HUDEP-2 (cell line): ENCODE data around the gene ANXA11.

Experiments used
- DNase-seq, 76 experiments: peaks; one replicate each; lab custom pipeline; 2025; ENCODE audit not compliant: unreplicated experiment in 76 of 76; lab: John Stamatoyannopoulos, UW

Gene ANXA11

DNA sequence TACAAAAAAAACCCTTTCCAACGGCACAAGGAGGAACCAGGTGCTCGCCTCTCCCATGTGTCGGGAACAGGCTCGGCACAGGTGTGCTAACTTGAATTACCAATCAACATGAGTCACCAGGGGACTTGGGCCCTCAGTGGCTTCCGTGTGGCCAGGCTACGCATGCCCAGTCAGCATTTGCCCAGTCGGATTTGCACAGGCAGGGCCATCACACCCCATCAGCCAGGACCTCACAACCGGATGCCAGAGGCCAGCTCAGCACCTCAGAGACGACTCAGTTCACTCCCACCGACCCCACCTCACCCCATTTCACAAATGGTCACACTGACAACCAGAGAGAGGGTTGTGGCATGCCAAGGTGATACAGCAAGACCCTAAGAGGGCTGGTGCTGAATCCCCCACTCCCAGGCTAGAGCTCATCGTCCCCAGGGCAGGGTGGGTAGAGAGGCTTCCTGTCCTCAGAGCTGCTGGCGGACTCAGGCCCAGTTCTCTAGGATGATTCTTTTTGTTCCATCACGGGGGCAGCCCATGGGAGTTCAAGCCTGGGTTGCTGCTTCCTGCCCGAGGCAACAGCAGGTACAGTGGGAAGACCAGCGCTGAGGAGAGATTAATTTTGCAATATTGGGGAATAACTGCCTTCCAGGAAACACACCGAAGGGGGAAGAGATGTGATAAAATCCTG lies 13.6 kb downstream of the ANXA11 start:
- no peak for DNase-seq

DNA sequence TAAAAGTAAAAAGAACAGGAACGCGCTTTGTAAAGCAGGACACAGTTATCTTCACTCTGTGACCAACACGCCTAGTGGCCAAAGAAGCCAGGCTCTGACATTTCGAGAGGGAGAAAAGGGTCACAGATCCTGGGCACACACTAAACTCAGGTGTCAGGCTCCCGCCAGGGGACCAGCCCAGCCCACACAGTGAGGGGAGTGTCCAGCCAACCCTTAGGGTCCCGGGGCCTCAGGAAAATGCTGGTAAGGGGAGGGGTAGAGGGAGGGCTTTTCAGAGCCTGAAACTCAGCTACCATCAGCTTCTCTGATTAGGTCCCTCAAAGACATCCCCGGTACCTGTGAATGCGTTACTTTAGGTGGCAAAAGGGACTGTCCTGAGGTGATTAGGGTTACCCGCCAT lies 16.6 kb downstream of the ANXA11 start:
- DNase-seq: no peak

DNA sequence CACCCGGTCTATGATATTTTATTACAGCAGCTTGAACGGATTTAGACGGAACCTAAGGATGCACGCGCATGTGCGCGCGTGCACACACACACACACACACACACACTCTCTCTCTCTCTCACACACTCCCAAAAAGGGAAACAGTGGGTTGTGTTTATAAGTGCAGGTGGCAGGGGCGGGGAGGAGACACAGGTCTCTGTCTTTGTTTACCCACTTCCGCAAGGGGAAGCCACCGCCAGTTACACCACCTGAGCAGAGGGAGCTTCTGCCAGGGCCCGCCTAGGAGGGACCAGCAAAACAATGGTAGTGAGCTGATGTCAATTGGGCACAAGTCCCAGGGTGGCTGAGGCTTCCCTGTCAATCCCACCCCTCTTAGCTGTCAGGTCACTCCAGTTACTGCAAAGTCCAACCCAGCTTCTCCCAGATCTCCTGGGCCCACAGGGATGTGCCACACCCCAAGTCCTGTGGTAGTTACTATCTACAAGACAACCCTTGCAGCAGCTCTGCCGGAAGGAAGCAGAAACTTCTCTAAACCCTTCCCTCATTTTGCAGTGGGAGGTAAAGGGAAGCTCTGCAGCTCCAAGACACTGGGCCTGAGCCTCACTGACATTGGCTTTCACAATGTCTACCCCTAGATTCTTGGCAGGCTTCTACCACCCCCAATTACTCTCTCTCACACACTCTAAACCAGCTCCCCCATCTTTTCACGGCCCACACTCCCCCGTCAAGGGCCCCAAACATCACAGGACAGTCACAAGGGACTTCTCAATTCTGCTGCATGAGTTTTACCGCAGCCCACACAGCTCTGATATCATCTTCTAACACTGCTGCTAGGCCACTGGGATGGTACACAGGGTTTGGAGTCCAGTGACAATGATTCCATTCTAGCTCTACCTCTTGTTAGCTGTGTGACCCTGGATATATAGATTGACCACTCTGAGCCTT lies 17.6 kb downstream of the ANXA11 start:
- DNase-seq: peak in 50 of 76 experiments; percentile 14 to 85 (median 46)

DNA sequence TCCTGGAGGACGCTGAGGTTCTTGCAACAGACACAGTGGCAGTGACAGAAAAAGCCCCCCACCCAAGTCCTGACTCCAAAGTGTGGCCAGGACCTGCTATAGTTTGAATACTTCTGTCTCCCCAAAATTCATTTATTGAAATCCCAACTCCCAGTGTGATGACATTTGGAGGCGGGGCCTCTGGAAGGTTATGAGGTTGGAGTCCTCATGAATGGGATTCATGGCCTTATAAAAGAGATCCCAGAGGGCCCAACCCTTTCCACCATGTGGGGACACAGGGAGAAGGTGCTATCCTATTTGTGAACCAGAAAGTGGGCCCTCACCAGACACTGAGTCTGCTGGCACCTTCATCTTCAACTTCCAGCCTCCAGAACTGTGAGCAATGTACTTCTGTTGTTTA lies 18.3 kb downstream of the ANXA11 start:
- DNase-seq: no peak

DNA sequence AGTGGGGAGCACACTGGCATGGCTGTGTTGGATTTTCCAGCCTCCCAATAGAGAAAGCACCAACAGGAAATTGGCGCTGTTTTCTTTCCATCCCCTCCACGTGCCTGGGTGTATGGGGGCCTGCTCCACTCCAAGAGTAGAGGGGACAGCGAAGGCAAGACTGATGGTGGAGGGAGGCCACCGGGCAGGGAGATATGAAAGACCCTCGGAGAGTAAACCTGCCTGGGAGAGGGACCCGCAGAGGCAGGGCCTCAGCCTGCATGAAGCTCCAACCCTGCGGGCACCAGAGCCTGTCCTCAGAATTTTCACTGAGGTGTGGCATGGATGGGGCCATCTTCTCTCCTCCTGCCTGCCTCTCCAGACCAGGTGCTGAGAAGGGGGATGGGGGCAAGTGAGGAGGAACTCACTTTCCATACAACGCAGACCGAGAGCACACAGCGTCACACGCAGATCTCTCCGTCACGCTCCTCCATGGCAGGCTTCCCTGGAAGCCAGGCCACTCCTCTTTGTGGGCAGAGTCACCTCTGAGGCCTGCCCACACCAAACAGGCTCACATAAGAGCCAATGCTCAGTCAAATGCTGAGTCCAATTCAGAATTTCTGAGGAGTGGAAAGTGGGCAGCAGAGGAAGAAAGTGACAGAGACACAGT lies 18.8 kb downstream of the ANXA11 start:
- DNase-seq: no peak

DNA sequence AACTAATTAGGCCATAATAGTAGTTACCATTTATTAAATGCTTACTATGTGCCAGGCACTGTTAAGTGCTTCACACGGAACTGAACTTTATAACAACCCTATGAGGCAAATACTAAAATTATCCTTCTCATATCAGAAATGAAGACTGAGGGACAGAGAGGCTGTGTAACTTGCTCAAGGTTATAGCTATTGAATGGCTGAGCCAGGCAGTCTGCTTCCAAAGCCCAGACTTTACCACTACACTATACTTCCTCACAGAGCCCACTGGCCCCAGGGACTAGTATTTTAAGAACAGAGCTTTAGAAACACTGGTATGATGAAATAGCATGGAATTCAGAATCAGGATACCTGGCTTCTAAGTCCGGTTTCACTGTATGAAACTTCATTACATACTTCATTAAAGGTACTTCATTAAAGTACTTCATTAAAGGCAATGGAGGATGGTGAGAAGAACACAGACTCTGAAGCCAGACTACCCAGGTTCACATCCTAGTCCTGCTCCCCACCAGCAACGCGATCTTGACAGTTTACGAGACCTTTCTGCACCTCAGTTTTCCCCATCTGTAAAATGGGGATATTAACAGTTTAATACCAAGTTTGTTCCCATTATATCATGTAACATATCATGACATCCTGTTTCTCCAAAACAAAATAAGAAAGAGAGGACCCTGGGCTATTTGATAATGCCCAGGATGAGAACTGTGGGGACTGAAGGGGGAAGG lies 19.6 kb downstream of the ANXA11 start:
- no peak for DNase-seq

DNA sequence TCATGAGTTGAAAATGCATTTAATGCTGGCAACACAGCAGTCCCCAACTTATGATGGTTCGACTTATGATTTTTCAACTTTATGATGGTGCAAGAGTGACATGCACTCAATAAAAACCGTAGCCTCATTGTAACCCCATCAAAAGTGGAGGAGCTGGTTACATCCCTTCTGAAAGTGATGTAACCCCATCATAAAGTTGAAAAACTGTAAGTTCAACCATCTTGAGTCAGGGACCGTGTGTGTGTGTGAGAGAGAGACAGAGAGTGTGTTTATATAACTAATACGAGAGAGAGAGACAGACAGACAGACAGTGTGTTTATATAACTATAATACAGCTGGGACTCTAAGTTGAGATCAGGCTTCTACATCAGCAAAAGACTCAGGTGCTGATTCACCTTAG lies 21.0 kb downstream of the ANXA11 start:
- DNase-seq: no peak

DNA sequence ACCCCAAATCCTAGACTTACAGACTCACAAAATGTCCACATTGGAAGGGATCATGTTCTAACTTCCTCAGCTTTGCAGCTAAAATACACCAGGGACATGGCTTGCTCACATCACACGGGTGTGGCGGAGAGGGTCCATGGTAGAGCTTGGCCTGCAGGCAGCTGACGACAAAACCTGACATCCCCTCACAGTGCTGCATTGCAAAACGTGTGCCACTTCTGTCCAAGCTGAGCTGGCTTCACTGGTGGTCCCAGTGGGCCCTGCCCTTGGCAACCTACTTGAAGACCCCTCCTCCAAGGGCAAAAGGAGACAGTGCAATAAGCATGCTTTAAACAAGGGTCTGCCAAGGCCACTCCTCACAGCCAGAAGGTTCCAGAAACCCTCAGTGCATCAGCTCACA lies 21.9 kb downstream of the ANXA11 start:
- no peak for DNase-seq

DNA sequence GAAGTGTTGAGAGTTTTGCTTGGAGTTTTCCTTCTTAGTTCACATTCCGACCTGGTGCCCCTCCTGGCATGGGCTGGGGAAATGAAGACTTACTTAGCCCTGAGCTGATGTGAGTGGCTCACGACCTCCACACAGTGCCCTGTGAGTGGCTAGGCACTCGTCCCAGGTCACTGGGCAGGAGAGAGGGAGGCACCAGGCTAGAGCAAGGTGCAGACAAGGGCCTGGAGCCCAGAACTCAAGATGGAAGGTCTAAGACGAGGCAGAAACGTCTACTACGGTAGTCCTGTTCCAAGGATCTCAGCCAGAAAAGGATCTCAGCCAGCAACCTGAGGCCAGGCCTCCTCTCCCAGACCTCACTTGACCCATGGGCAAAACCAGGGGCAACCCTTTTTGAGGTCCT lies 22.4 kb downstream of the ANXA11 start:
- DNase-seq: no peak

DNA sequence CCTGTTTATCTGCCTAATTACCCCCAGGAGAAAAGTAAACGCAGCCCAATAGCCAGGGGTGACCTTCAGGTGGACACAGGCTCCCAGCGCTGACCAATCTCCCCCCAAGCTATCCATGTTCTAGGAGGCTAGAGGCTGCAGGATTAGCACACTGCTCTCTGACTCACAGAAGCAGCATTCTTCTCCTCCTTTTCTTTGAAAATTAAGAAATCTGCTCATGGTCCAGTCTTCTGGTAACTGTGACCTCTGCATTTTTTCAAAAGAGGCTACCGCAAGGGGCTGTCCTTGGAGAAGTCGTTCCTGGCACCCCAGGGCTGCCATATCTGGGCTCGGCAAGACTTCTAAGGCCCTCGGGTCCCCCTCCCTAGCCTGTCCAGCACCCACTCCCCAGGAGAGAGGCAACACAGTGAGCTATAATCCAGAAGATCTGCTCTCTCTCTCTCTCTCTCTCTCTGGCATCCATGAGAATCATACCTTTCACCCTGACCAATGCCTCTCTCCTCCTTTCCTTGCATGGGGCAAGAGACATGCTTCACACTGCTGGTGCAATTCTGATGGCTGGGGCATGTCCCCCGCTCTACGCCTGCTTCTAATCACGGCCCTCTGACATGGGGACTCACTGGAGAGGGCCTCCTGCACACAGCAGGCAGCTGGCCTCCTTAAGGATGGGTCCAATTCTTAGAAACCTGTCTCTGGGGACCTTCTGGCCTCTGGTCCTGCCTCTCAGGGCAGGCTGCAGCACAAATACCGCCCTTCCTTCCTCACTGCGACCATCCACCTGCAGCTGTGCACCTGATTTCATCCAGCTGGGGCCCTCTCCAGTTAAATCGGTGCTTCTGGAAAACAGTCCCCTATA lies 27.3 kb downstream of the ANXA11 start:
- no peak for DNase-seq

DNA sequence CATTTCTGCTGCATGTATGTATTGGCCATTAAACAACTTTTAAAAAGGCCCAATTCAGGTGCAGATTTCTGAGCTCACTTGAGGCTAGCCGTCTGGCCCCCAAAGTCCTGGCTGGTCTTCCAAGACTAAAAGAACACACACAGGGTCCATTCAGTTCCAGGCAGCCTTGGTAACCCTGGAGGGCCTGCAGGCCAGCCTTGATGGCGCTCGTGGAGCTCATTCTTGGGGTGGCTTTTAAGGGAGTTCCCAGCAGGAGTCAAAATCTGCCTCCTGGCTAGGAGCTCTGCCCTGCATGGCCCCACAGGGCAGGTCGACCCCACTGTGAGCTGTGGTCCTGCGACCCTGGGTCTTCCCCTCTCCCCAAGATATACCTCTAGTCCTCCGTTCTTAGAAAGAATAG lies 28.8 kb downstream of the ANXA11 start:
- DNase-seq: no peak

DNA sequence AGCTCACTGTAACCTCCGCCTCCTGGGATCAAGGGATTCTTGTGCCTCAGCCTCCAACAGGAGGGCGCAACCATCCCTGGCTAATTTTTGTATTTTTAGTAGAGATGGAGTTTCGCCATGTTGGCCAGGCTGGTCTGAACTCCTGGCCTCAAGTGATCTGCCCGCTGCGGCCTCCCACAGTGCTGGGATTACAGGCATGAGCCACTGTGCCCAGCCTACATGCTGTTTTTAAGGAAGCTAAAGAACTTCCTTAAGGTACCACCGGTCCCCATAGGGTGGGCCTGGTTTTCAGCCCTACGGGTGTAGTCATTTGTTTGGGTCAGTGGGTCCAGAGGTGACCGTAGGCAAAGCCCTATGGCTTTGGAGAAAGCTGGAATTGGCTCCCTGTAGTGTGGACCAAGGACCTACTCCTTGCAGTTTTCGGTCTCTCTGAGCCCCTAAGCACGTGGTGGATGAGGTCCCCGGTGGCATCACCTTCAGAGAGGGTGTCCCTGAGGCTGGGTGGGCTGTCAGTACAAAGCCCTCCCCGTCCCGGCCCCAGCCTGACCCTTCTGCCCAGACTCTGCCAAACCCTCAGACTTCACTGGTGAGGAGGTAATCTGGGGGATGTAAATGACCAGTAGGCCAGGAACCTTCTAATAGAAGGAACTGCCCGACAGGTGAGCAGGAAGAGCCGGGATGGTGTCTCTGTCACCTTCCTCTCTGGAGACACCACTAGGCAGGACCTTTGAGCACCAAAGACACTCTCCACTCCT lies 30.5 kb downstream of the ANXA11 start:
- DNase-seq: no peak

DNA sequence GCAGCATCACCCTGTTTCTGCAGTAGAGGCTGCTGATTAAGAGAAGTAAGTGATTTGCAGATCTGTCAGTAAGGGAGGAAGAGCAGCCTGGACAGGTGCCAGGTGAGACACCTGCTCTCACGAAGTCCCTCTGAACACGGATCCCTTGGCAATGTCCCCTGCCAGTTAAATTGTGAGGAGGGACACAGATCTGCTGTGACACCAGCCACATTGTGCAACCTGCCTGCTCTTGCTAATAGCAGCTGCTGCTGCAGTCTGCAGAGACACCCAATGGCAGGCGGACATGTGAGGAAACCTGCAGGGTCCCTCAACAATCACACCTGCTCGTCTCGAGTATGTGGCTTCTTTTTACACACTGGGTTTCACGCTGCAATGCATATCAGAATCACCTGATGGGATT lies 31.9 kb downstream of the ANXA11 start:
- no peak for DNase-seq

DNA sequence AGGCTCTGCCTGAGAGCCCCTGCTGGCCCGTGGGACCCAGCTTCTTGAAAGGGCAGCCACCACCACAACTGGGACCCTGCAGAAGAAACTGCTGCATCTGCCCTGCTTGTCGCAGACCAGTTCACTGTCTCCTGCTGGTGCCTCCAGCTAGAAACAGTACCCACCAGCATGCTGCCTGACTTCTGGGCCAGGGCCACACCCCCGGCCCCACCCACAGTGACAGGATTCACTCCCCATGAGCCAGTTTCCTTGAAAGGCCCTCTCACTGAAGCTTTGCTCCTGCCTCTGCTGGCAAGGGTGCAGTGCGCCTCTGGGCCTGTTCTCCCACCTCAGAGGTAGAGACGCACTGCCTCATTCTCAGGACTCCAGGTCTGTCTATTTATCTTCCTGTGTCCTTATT lies 32.4 kb downstream of the ANXA11 start:
- DNase-seq: peak in 12 of 76 experiments; percentile 5 to 44 (median 16)

DNA sequence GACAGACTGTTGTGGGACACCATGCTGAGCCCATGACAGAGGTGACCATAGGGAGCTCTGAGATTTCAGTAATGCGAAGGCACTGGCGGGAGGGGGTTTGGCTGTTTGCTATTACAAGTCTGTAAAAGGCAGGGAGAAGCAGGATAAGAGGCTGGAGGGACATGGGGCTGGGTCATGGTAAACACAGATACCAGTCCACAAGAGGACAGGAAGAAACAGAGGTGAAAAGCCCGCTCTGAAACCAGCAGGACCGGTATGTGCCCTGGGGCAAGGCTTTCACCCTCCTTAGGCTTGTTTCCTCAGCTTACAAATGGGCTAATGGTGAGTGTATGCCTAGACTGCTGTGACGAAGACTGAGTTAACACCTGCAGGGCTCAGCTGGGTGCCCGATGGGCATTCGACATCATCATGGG lies 34.1 kb downstream of the ANXA11 start:
- no peak for DNase-seq

DNA sequence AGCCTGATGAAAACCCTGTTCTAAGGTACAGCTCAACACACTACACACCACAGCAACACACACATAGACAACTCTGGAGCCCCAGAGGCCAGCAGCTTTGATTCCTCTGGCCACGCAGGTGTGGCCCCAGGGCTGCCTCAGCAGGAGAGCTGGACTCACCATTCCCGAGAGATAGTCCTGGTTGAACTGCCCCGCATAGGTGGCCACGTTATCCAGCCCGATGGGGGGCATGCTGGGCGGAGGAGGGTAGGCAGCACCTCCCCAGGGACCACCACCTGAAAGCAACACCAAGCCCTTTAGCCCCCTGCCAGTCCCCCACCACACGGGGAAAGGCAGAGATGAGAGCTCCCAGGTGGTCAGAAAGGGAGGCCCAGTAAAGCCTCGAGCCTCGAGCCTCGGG lies 34.7 kb downstream of the ANXA11 start:
- DNase-seq: no peak

DNA sequence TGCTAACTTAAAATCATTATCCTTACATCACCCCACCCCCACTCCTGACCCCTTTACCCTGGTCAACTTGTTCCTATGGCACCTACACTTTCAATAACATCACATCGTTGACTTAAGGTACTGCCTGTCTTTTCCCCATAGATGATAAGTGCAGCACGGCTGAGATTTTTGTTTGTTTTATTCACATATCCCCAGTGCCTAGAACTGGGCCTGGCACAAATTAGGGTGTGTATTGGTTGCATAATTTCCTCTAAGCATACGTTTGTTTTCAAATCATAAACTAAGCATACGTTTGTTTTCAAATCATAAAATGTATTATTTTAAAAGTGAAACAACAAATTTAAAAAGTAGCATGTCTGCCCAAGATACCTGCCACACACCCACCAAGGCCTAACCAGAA lies 35.3 kb downstream of the ANXA11 start:
- DNase-seq: no peak

DNA sequence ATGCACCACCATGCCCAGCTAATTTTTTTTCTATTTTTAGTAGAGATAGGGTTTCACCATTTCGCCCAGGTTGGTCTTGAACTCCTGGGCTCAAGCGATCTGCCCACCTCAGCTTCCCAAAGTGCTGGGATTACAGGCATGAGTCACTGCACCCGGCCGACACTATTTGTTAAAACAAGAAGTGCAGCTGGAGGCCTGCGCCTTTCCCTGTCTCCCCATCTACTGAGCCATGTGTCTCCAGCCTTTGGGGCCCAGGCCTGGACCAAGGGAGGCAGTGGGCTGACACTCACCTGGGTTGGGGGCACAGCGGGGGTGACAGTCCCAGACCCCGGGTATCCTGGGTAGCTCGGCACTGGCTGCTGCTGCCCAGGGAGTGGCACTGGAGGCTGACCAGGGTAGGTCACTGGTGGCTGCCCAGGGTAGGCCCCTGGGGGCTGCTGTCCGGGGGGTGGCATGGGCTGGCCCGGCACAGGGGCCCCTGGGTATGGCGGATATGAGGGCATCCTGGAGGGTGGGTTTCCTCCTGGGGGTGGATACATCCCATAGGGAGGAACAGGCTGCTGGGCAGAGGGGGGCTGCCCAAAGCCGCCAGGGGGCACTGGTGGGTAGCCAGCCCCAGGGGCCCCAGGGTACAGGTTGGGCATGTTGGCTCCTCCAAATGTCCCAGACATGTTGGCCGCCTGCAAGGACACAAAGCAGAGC lies 36.5 kb downstream of the ANXA11 start:
- peak in 23 of 76 experiments; percentile 4 to 42 (median 18) for DNase-seq

DNA sequence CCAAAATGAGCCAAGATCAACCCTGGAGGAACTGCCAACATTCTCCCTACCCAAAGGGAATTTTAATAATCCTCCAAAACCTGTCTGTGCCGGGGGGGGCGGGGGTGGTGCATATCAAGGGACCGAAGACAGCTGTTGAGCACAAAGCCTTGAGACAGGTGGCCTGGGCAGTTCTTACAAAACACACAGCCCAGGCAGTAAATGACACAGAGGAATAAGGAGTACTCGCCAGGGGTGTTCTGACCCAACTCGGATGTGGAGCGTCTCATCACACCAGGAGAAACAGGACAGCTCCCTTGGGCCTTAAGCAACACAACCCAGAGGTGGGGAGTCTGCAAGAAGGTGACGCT lies 37.2 kb downstream of the ANXA11 start:
- no peak for DNase-seq
